Activated CD4-positive, alpha-beta T cell treated with anti-CD3 and anti-CD28 coated beads, Interleukin-2, amount 50 U/mL, for 16 hours (primary cell): ENCODE measurements around the gene NEURL2.
"Not testable (repeated sequence)": the region's sequence is repeated elsewhere in the genome, so short reads cannot be mapped to it uniquely, and the experiment has no call there.

Experiments
- DNase-seq: peaks from one replicate; pipeline ENCODE4 v3.0.0-alpha.2; 2020

NEURL2 gene

DNA sequence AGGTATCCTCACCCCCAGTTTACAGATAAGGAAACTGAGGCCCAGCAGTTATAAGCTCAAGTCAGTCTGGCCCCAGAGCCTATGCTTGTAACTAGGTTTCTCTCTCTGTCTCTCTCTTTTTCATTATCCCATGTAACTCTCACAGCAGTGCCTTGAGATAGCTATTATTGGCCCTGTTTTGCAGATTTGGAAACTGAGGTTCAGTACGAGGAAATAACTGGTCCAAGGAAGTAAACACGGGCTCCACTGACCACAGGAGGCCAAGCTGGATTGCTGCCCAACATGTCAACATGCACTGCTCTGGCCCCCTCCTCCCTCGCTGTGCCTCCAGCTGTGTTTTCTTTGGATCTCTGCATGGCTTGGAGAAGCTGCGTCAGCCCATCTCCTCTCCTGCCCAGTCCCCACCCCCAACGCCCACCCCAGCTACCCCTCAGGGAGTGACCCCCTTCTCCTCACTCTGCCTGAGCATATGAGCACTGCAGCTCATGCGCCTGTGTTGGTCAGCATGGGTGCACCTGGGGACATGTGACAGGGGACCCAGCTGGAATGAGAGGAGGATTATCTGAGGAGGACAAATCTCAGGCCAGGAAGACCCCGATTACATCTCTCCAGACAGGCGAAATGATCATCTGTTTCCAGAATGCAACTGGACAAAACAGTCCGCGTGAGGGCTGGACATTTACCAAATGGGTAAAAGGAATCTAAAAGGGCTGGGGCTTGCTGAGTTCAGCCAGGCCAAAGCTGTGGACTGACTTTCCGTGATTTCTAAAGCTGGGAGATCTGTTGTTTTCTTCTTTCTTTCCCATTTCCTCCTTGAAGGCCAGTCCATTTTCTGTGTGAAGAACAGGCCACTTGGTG is 28.8 kb upstream of the NEURL2 start:
- no peak for DNase-seq

- DNase-seq = no peak
These were observed 27.9 kb upstream of the NEURL2 start for GRCh38 chr20:45918779-45919537.

- DNase-seq = no peak
These were observed 27.3 kb upstream of the NEURL2 start for GRCh38 chr20:45918182-45918737.

DNA sequence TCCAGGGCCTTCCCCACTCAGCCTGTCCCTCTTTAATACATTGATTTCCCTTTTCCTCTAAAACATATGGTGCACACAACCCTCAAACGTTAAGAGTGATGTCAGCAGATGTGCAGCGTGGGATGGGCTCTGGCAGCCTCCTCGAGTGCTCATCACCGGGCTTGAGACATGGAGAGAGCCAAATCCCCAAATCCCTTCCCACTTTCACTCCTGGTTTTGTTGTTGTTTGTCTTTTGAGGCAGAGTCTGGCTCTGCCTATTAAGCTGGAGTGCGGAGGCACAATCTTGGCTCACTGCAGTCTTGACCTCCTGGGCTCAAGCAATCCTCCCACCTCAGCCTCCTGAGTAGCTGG is 26.8 kb upstream of the NEURL2 start:
- DNase-seq = no peak

GRCh38 chr20:45913116-45913515 is 22.1 kb upstream of the NEURL2 start:
- DNase-seq = no peak

DNA sequence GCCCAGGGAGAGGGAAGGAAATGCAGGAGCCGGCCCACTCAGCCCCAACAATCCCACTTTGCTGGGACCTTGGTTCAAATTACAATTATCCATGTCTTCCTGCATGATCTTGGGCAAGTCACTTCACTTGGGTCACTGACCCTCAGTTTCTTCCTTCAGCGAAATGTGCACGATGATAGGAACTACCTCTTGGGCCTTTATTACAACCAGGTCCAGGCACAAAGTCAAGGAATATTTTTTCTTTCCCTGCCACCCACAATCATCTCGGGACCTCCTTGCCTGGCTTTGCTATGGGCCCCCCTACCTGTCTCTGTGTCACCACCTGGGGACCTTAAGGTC is 21.3 kb upstream of the NEURL2 start:
- no peak for DNase-seq

DNA sequence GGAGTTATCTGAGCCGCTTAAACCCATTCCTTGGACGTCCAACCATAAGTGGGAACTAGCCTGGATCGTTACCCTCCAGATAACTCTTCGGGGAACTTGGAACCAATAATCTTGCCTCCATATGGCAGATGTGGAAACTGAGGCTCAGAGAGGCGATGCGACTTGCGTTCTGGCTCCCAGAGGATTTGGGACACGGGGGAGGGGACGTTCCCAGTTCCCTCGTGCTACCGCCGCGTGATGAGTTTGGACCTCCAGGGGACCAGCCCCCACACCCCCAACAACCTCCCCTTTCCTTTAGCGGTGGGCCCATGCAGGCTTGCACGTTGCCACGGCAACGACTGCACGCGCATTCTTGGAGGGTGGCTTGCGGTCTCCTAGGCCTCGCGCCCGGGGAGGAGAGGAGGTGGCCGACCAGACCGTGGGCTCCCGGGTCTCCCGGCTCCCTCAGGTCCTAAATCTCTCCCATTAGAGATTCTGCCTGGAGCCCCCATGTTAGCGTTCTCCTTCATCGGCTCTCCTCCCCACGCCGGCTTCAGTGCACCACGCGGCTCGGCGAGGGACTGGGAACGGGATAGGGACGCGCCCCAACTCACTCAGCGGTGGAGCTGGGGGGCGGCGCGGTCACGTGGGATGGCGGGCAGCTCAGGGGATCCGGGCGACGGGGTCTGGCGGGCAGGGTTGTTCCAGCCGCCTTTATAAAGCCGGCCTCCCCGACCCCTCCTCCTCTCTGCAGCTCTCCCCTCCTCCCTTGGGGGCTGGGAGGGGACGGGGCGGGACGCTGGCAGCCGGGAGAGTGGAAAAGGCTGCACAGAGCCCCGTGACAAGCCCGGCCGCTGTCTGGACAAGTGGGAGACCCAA is 20.7 kb upstream of the NEURL2 start, which contains the start of gene PLTP:
TSS of gene PLTP (minus strand) at position 670 of the 858 bp plus-strand sequence. CDS start 703 bp downstream, outside the sequence.
- peak; percentile 24 for DNase-seq

- DNase-seq = peak; percentile 97
These were observed 19.9 kb upstream of the NEURL2 start for GRCh38 chr20:45910670-45911485.

GRCh38 chr20:45909817-45910669 is 19.0 kb upstream of the NEURL2 start:
- no peak for DNase-seq

- no peak for DNase-seq
These were observed 18.4 kb upstream of the NEURL2 start for GRCh38 chr20:45909336-45909808.

- no peak for DNase-seq
These were observed 17.1 kb upstream of the NEURL2 start for GRCh38 chr20:45908084-45908483.

GRCh38 chr20:45907219-45907948 is 16.4 kb upstream of the NEURL2 start:
- DNase-seq = no peak

DNA sequence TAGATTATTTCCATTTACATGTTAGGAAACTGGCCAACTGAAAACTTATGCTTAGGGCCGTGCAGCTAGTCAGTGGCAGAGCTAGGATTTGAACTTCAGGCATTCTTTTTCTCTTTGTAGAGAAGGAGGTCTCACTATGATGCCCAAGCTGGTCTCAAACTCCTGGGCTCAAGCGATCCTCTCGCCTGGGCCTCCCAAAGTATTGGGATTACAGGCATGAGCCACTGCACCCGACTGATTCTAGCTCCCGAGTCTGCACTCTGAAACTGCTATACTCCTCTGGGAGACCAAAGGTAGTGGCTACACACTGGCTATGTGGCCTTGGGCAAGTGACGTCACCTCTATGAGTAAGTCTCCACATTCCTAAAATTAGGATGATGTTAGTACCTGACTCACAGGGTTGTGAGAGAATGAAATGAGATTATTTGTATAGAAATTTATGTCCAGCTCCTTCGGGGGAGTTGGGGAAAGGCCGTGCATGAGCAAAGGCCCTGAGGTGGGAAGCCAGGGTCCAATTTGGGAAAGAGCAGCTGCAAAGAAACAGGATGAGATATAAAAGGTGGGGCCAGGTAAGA is 14.6 kb upstream of the NEURL2 start:
- no peak for DNase-seq

DNA sequence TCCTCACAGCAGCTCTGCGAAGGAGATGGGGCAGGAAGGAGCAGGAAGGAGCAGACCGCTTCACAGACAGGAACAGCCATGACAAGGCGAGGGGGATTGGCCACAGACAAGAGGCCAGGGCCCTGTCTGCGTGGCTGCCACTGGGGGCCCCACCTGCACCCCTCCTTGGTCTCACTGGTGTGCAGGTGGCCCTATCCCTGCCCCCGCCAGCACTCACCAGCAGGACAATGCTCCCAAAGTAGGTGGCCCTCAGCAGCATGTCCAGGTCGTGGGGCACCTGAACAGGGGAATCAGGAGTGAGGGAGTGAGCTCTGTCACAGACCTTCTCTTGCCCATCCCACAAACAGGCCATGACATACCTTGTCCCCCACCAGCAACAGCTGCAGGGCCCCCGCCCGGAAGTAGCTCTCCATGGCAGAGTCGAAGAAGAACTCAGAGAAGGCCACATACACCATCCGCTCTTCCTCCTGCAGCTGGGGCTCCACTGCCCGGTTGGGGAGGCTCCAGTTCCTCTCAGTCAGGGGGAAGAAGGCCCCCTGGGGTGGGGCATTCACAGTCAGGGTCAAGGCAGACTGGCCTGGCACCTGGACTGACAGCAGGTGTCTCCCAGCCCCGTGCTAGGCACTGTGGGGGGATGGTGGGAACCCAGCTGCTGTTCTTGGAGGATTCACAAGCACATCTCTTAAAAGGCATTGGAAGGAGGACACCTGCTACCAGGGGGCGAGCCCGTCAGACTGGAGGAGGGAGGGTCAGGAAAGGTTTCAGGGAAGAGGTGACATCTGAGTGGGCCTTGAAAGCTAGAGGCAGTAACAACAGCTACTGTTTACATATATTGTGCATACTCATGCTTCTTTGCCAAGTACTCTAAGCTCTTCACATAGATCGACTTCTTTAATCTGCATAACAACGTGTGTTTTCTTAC is 13.8 kb upstream of the NEURL2 start:
- DNase-seq = no peak

GRCh38 chr20:45902199-45902701 is 11.2 kb upstream of the NEURL2 start:
- DNase-seq = no peak

- not testable (repeated sequence) for DNase-seq
These were observed 10.3 kb upstream of the NEURL2 start for GRCh38 chr20:45901332-45901731.

GRCh38 chr20:45899046-45899835 is 8.2 kb upstream of the NEURL2 start:
- DNase-seq = no peak

- no peak for DNase-seq
These were observed 7.3 kb upstream of the NEURL2 start for GRCh38 chr20:45898285-45898684.
